ENCODE results near the gene CACNA1C. TPM values are rescaled to one million over a fixed set of nuclear protein-coding genes. Genes with fewer than 3 reads are reported as not detected.

The CACNA1C gene
- total and polyA plus RNA-seq, 2 of the 4 experiments (the other 2 are of a cell fraction) = 1.6 to 2.6 TPM

DNA sequence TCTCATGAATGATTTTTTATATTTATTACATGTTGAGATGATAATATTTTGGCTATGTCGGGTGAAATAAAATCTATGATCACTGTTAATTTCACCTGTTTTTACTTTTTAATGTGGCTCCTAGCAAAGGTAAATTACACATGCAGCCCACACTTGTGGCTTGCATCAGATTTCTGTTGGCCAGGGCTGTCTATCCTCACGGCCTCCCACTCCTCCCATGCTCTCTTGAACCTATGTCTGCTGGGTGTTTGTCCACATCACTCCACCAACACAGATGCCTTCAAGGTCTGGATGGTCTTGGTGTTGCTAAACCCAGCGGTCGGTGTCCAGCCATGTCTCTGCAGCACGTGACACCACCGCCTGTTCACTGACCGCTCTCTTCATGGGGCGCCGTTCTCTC, 402.6 kb downstream of the CACNA1C start:
- 91% methylated on average over 6 of the region's 9 CpGs; no CpG with 5 or more reads in 1 of the 2 experiments for WGBS, 2 experiments (ENCODE audit: extremely low coverage in 2 of 2, insufficient read length in 1 of 2)
- intact Hi-C loops (cut with micrococcal nuclease) (no loop called here), dilution Hi-C loops (cut with HindIII; ENCODE audit: low sequenced_read_pairs, unreplicated experiment) (no loop called here), in situ Hi-C loops (cut with MboI; ENCODE audit: low sequenced_read_pairs) (no loop called here)
- ATAC-seq (ENCODE audit: low read depth) (no peak), DNase-seq (no peak)
- Histone ChIP-seq H3K79me1 (ENCODE audit: low read depth in 1 of 2, low read length in 2 of 2) (no peaks in the 10 kb centered on the region), H2BK15ac (ENCODE audit: low read depth, low read length) (no peak overlapping the region), H3K56ac (ENCODE audit: extremely low read depth, insufficient read depth, low read length) (no peak overlapping the region), H4K8ac (ENCODE audit: low read depth in 2 of 2, low read length in 2 of 2) (no peak overlapping the region), H4K5ac (ENCODE audit: low read depth, low read length) (no peak overlapping the region), H3K27ac (ENCODE audit: insufficient read depth, low read length) (no peak overlapping the region), H2BK20ac (ENCODE audit: low read depth, low read length) (no peak overlapping the region), H3K36me3 (ENCODE audit: control insufficient read depth, insufficient read depth, low read length) (peaks cover 6% of the 10 kb centered on the region; the same call in 1 of the 2 replicates), H3K27me3 (ENCODE audit: control insufficient read depth, insufficient read depth, low read length) (no peaks in the 10 kb centered on the region), H3K4me2 (ENCODE audit: low read depth, low read length) (no peak overlapping the region), H2AFZ (replicated peaks; ENCODE audit: low read length, poor library complexity) (no peak overlapping the region), H3K9me3 (ENCODE audit: control insufficient read depth, insufficient read depth, low read length) (no peaks in the 10 kb centered on the region), H3K23ac (ENCODE audit: low read depth, low read length) (no peak overlapping the region), H4K91ac (ENCODE audit: insufficient read depth, low read depth, low read length) (no peak overlapping the region), H3K4me1 (ENCODE audit: control insufficient read depth, insufficient read depth, low read length) (peaks cover 4% of the 10 kb centered on the region), H3K9me1 (ENCODE audit: insufficient read depth, low read length) (peaks cover 4% of the 10 kb centered on the region), H3K4me3 (ENCODE audit: insufficient read depth, low read depth, low read length) (no peak overlapping the region), H3K9ac (ENCODE audit: low read depth, low read length) (no peak overlapping the region), H3K14ac (replicated peaks; ENCODE audit: low read depth, low read length) (no peak overlapping the region), H2AK9ac (replicated peaks; ENCODE audit: low read depth, low read length, poor library complexity) (no peak overlapping the region), H3K4ac (ENCODE audit: low read depth, low read length) (no peak overlapping the region), H3K18ac (ENCODE audit: low read depth, low read length) (no peak overlapping the region), H2BK5ac (ENCODE audit: low read depth, low read length, poor library complexity, severe bottlenecking) (no peak overlapping the region), H2BK120ac (ENCODE audit: low read depth, low read length) (no peak overlapping the region), H2AK5ac (ENCODE audit: low read depth, low read length) (no peak overlapping the region), H4K20me1 (ENCODE audit: insufficient read depth, low read length) (no peaks in the 10 kb centered on the region)
- CTCF ChIA-PET = no interaction called here
- TF ChIP-seq RCOR1 (IDR thresholded peaks at IDR 0.05; ENCODE audit: insufficient replicate concordance, low read length) (no peak), NFE2L2 (IDR thresholded peaks at IDR 0.05; ENCODE audit: low read depth, low read length) (no peak), BHLHE40 (IDR thresholded peaks at IDR 0.05; ENCODE audit: low read depth, low read length) (no peak), CEBPB (IDR thresholded peaks at IDR 0.05; ENCODE audit: low read depth, low read length) (no peak), SMC3 (IDR thresholded peaks at IDR 0.05; ENCODE audit: low read depth, low read length) (no peak), POLR2A (IDR thresholded peaks at IDR 0.05; ENCODE audit: low read depth, low read length) (no peak), MXI1 (IDR thresholded peaks at IDR 0.05; ENCODE audit: borderline replicate concordance, low read depth, low read length) (no peak), MAZ (IDR thresholded peaks at IDR 0.05; ENCODE audit: borderline replicate concordance, low read depth, low read length) (no peak), RFX5 (IDR thresholded peaks at IDR 0.05; ENCODE audit: low read depth, low read length) (no peak)
- TF ChIP-seq, protein P1, sequence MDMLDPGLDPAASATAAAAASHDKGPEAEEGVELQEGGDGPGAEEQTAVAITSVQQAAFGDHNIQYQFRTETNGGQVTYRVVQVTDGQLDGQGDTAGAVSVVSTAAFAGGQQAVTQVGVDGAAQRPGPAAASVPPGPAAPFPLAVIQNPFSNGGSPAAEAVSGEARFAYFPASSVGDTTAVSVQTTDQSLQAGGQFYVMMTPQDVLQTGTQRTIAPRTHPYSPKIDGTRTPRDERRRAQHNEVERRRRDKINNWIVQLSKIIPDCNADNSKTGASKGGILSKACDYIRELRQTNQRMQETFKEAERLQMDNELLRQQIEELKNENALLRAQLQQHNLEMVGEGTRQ (IDR thresholded peaks at IDR 0.05; ENCODE audit: low read depth, low read length) = no peak
- TF ChIP-seq, protein P2, sequence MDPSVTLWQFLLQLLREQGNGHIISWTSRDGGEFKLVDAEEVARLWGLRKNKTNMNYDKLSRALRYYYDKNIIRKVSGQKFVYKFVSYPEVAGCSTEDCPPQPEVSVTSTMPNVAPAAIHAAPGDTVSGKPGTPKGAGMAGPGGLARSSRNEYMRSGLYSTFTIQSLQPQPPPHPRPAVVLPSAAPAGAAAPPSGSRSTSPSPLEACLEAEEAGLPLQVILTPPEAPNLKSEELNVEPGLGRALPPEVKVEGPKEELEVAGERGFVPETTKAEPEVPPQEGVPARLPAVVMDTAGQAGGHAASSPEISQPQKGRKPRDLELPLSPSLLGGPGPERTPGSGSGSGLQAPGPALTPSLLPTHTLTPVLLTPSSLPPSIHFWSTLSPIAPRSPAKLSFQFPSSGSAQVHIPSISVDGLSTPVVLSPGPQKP (IDR thresholded peaks at IDR 0.05; ENCODE audit: borderline replicate concordance, low read depth, low read length) = no peak
- no TSS peak for BruUV-seq (replicated peaks)
- POLR2A ChIA-PET (ENCODE audit: unreplicated experiment) = no interaction called here

All from IMR-90 (cell line).